ENCODE results near the gene NPTXR. TPM values are rescaled to one million over a fixed set of nuclear protein-coding genes. Genes with fewer than 3 reads are reported as not detected.

Gene NPTXR
- total RNA-seq (10 to 100 TPM in 1 of 4 donors, 1 to 10 TPM in 3; 3.9 to 14.4 (median 5.3) TPM), polyA plus RNA-seq (1 to 10 TPM in 1 of 3 donors, under 1 TPM in 1, not detected in 1; under 0.01 to 2.9 TPM)

- intact Hi-C loops (cut with DNase I) = loop anchor here (5.0 kb wide), 2 partner anchors 51 to 86 kb away; partner anchors contain the start of genes DNAL4 and SUN2
- peaks cover 0 to 20% (median 17%) of the 10 kb centered on the region in 4 donors for H3K4me1 ChIP-seq
- no peaks in the 10 kb centered on the region for H3K27me3 ChIP-seq
- no peaks in the 10 kb centered on the region for H3K36me3 ChIP-seq
- 0 to 1% methylated on average over 105 of the region's 105 CpGs for WGBS, 2 donors
- H3K9me3 ChIP-seq = no peaks in the 10 kb centered on the region
- TF ChIP-seq POLR2AphosphoS5 (IDR thresholded peaks at IDR 0.05) = peak; percentile 61 to 81 (median 72)
- no peak for TF ChIP-seq POLR2A (IDR thresholded peaks at IDR 0.05)
- no peak for DNase-seq
- peak within 1 kb of the TSS; percentile 31 to 56 (median 55) for H3K4me3 ChIP-seq
- peak within 1 kb of the TSS; percentile 75 to 83 (median 82) for H3K27ac ChIP-seq
Measured at GRCh38 chr22:38843657-38844314, at the start of gene NPTXR. Gene NPTXR (minus strand): TSS chr22:38844028.

GRCh38 chr22:38891256-38891655 is 47.4 kb upstream of the NPTXR start:
- no peak for DNase-seq
- Histone ChIP-seq H3K27me3 (no peaks in the 10 kb centered on the region), H3K36me3 (no peaks in the 10 kb centered on the region), H3K4me3 (no peak overlapping the region), H3K27ac (no peak overlapping the region), H3K9me3 (no peaks in the 10 kb centered on the region), H3K4me1 (no peaks in the 10 kb centered on the region)
- WGBS, 2 donors = 52 to 66% methylated on average over 9 of the region's 9 CpGs
- intact Hi-C loops (cut with DNase I) = no loop called here
- no peak for TF ChIP-seq CTCF (IDR thresholded peaks at IDR 0.05)
- no peak for TF ChIP-seq POLR2A (IDR thresholded peaks at IDR 0.05)
- TF ChIP-seq EP300 (IDR thresholded peaks at IDR 0.05) = no peak
- no peak for TF ChIP-seq POLR2AphosphoS5 (IDR thresholded peaks at IDR 0.05)

GRCh38 chr22:38890377-38890776 is 46.5 kb upstream of the NPTXR start:
- no peaks in the 10 kb centered on the region for H3K4me1 ChIP-seq
- no peaks in the 10 kb centered on the region for H3K27me3 ChIP-seq
- intact Hi-C loops (cut with DNase I) = no loop called here
- WGBS, 2 donors = 54 to 69% methylated on average over 5 of the region's 5 CpGs
- H3K9me3 ChIP-seq = no peaks in the 10 kb centered on the region
- no peak overlapping the region for H3K4me3 ChIP-seq
- no peak overlapping the region for H3K27ac ChIP-seq
- TF ChIP-seq POLR2AphosphoS5 (IDR thresholded peaks at IDR 0.05) (no peak), EP300 (IDR thresholded peaks at IDR 0.05) (no peak), POLR2A (IDR thresholded peaks at IDR 0.05) (no peak), CTCF (IDR thresholded peaks at IDR 0.05) (no peak)
- DNase-seq = no peak
- no peaks in the 10 kb centered on the region for H3K36me3 ChIP-seq

GRCh38 chr22:38886333-38886732 is 42.5 kb upstream of the NPTXR start:
- Histone ChIP-seq H3K27ac (no peak overlapping the region), H3K27me3 (no peaks in the 10 kb centered on the region), H3K9me3 (no peaks in the 10 kb centered on the region), H3K4me3 (no peak overlapping the region), H3K36me3 (no peaks in the 10 kb centered on the region), H3K4me1 (peaks cover 0 to 22% (median 18%) of the 10 kb centered on the region in 4 donors)
- no peak for TF ChIP-seq CTCF (IDR thresholded peaks at IDR 0.05)
- TF ChIP-seq POLR2AphosphoS5 (IDR thresholded peaks at IDR 0.05) = no peak
- no peak for TF ChIP-seq POLR2A (IDR thresholded peaks at IDR 0.05)
- TF ChIP-seq EP300 (IDR thresholded peaks at IDR 0.05) = no peak
- WGBS, 2 donors = 58 to 64% methylated on average over 5 of the region's 5 CpGs
- no peak for DNase-seq
- intact Hi-C loops (cut with DNase I) = no loop called here

- Histone ChIP-seq H3K27ac (peak overlapping the region; percentile 89 to 91 (median 90)), H3K27me3 (no peaks in the 10 kb centered on the region), H3K9me3 (no peaks in the 10 kb centered on the region), H3K36me3 (no peaks in the 10 kb centered on the region), H3K4me3 (no peak overlapping the region), H3K4me1 (peaks cover 0 to 33% (median 27%) of the 10 kb centered on the region in 4 donors)
- no peak for DNase-seq
- intact Hi-C loops (cut with DNase I) = no loop called here
- TF ChIP-seq EP300 (IDR thresholded peaks at IDR 0.05) = no peak
- TF ChIP-seq CTCF (IDR thresholded peaks at IDR 0.05) = no peak
- no peak for TF ChIP-seq POLR2A (IDR thresholded peaks at IDR 0.05)
- no peak for TF ChIP-seq POLR2AphosphoS5 (IDR thresholded peaks at IDR 0.05)
- 66 to 67% methylated on average over 9 of the region's 9 CpGs for WGBS, 2 donors
Measured at GRCh38 chr22:38882972-38883622, 39.3 kb upstream of the NPTXR start.
